Muscle layer of duodenum (tissue), 2 donors: ENCODE data around the gene SCYGR3.

Experiments
- H3K27ac ChIP-seq: one replicate; pipeline ENCODE4 v1.7.0; 2013; ENCODE audit warnings: mild to moderate bottlenecking, low read length
- H3K27me3 ChIP-seq: one replicate; pipeline ENCODE4 v1.7.0; 2013; ENCODE audit warnings: low read depth, mild to moderate bottlenecking, control low read depth, low read length
- H3K36me3 ChIP-seq, 2 donors: one replicate each; pipeline ENCODE4 v1.7.0; 2013; ENCODE audit warnings: low read length in 2 of 2, control low read depth in 1 of 2, mild to moderate bottlenecking in 1 of 2; ENCODE audit not compliant: insufficient read depth in 2 of 2, control insufficient read depth in 1 of 2
- H3K4me1 ChIP-seq, 2 donors: one replicate each; pipeline ENCODE4 v1.7.0; 2013; ENCODE audit warnings: low read length in 2 of 2, mild to moderate bottlenecking in 2 of 2, control low read depth in 1 of 2, moderate library complexity in 1 of 2; ENCODE audit not compliant: insufficient read depth in 2 of 2, control insufficient read depth in 1 of 2
- H3K4me3 ChIP-seq, 2 donors: one replicate each; pipeline ENCODE4 v1.7.0; 2013; ENCODE audit warnings: low read length in 2 of 2, low read depth in 1 of 2, mild to moderate bottlenecking in 1 of 2
- H3K9me3 ChIP-seq, 2 donors: one replicate each; pipeline ENCODE4 v1.7.0; 2013; ENCODE audit warnings: low read length in 2 of 2, control low read depth in 1 of 2, mild to moderate bottlenecking in 1 of 2; ENCODE audit not compliant: control insufficient read depth in 1 of 2
- donor health status: healthy.

SCYGR3 gene

GRCh38 chr2:227630322-227630721 is 15.7 kb upstream of the SCYGR3 start:
- Histone ChIP-seq H3K4me1 (no peaks in the 10 kb centered on the region), H3K27ac (no peak overlapping the region), H3K4me3 (no peak overlapping the region), H3K36me3 (no peaks in the 10 kb centered on the region), H3K9me3 (no peaks in the 10 kb centered on the region), H3K27me3 (no peaks in the 10 kb centered on the region)

- no peak overlapping the region for H3K27ac ChIP-seq
- H3K36me3 ChIP-seq = no peaks in the 10 kb centered on the region
- H3K9me3 ChIP-seq = no peaks in the 10 kb centered on the region
- H3K4me3 ChIP-seq = no peak overlapping the region
- H3K4me1 ChIP-seq = no peaks in the 10 kb centered on the region
- H3K27me3 ChIP-seq = no peaks in the 10 kb centered on the region
These were observed 14.8 kb upstream of the SCYGR3 start for GRCh38 chr2:227629435-227629834.

GRCh38 chr2:227627769-227628168 is 13.1 kb upstream of the SCYGR3 start:
- no peaks in the 10 kb centered on the region for H3K9me3 ChIP-seq
- no peak overlapping the region for H3K27ac ChIP-seq
- H3K4me1 ChIP-seq = no peaks in the 10 kb centered on the region
- H3K27me3 ChIP-seq = no peaks in the 10 kb centered on the region
- no peak overlapping the region for H3K4me3 ChIP-seq
- H3K36me3 ChIP-seq = no peaks in the 10 kb centered on the region

- Histone ChIP-seq H3K9me3 (peaks cover 0 to 2% of the 10 kb centered on the region in 2 donors), H3K27me3 (no peaks in the 10 kb centered on the region), H3K4me1 (no peaks in the 10 kb centered on the region), H3K36me3 (no peaks in the 10 kb centered on the region), H3K4me3 (no peak overlapping the region), H3K27ac (no peak overlapping the region)
These were observed 12.0 kb upstream of the SCYGR3 start for GRCh38 chr2:227626580-227627151.

- Histone ChIP-seq H3K4me3 (no peak overlapping the region), H3K4me1 (no peaks in the 10 kb centered on the region), H3K27ac (no peak overlapping the region), H3K9me3 (peaks cover 0 to 2% of the 10 kb centered on the region in 2 donors), H3K36me3 (no peaks in the 10 kb centered on the region), H3K27me3 (no peaks in the 10 kb centered on the region)
These were observed 10.8 kb upstream of the SCYGR3 start for GRCh38 chr2:227625420-227625819.

- no peak overlapping the region for H3K27ac ChIP-seq
- no peaks in the 10 kb centered on the region for H3K27me3 ChIP-seq
- no peak overlapping the region for H3K4me3 ChIP-seq
- no peaks in the 10 kb centered on the region for H3K36me3 ChIP-seq
- H3K9me3 ChIP-seq = peaks cover 0 to 2% of the 10 kb centered on the region in 2 donors
- H3K4me1 ChIP-seq = no peaks in the 10 kb centered on the region
These were observed 8.6 kb upstream of the SCYGR3 start for GRCh38 chr2:227623226-227623625.

GRCh38 chr2:227617316-227618230 is 2.9 kb upstream of the SCYGR3 start, which contains the start of gene SCYGR4:
TSS of gene SCYGR4 (plus strand) at chr2:227617498. CDS start at chr2:227617498, 0 bp downstream.
- no peaks in the 10 kb centered on the region for H3K27me3 ChIP-seq
- no peak within 1 kb of the TSS for H3K4me3 ChIP-seq
- H3K27ac ChIP-seq = no peak within 1 kb of the TSS
- no peaks in the 10 kb centered on the region for H3K36me3 ChIP-seq
- H3K9me3 ChIP-seq = peaks cover 0 to 2% of the 10 kb centered on the region in 2 donors
- H3K4me1 ChIP-seq = peaks cover 0 to 6% of the 10 kb centered on the region in 2 donors

- Histone ChIP-seq H3K9me3 (no peaks in the 10 kb centered on the region), H3K4me3 (no peak overlapping the region), H3K27ac (no peak overlapping the region), H3K27me3 (no peaks in the 10 kb centered on the region), H3K4me1 (peaks cover 0 to 6% of the 10 kb centered on the region in 2 donors), H3K36me3 (no peaks in the 10 kb centered on the region)
These were observed 2.0 kb upstream of the SCYGR3 start for GRCh38 chr2:227616631-227617030.

GRCh38 chr2:227615906-227616305 is 1.3 kb upstream of the SCYGR3 start:
- H3K4me3 ChIP-seq = no peak overlapping the region
- no peak overlapping the region for H3K27ac ChIP-seq
- H3K4me1 ChIP-seq = peaks cover 0 to 6% of the 10 kb centered on the region in 2 donors
- no peaks in the 10 kb centered on the region for H3K36me3 ChIP-seq
- H3K9me3 ChIP-seq = no peaks in the 10 kb centered on the region
- H3K27me3 ChIP-seq = no peaks in the 10 kb centered on the region

- H3K4me3 ChIP-seq = no peak overlapping the region
- H3K27me3 ChIP-seq = no peaks in the 10 kb centered on the region
- H3K9me3 ChIP-seq = no peaks in the 10 kb centered on the region
- H3K27ac ChIP-seq = no peak overlapping the region
- H3K36me3 ChIP-seq = no peaks in the 10 kb centered on the region
- H3K4me1 ChIP-seq = peaks cover 0 to 6% of the 10 kb centered on the region in 2 donors
These were observed 541 bp upstream of the SCYGR3 start for GRCh38 chr2:227615181-227615580.

GRCh38 chr2:227614246-227614645 is 394 bp downstream of the SCYGR3 start:
- Histone ChIP-seq H3K36me3 (no peaks in the 10 kb centered on the region), H3K27me3 (no peaks in the 10 kb centered on the region), H3K9me3 (no peaks in the 10 kb centered on the region), H3K4me3 (no peak overlapping the region), H3K4me1 (peaks cover 0 to 6% of the 10 kb centered on the region in 2 donors), H3K27ac (no peak overlapping the region)
